ENCODE data around the gene TEN1. TPM values are rescaled to one million over a fixed set of nuclear protein-coding genes. Genes with fewer than 3 reads are reported as not detected.

The TEN1 gene
- total RNA-seq, 4 donors from 2014 or later: 18.7 to 137 (median 20.7) TPM

GRCh38 chr17:76014100-76014924, 35.3 kb downstream of the TEN1 start:
- in situ Hi-C loops (cut with MboI; ENCODE audit: low pct_ligation_motif_present in 1 of 4, low pct_unique_long_range_greater_than_20kb in 1 of 4, low sequenced_read_pairs in 3 of 4): loop anchor here in 3 of 4 donors (10.0 to 25.0 kb wide), 2 partner anchors 270 to 273 kb away; no protein-coding TSS in a partner anchor
- no peaks in the 10 kb centered on the region for H3K36me3 ChIP-seq
- peaks cover 0 to 7% (median 3%) of the 10 kb centered on the region in 4 donors for H3K4me1 ChIP-seq
- 24% methylated on average over 19 of the region's 19 CpGs; no CpG with 5 or more reads in 1 of the 2 donors for WGBS, 2 donors (ENCODE audit: low coverage in 1 of 2)
- intact Hi-C loops (cut with DNase I; ENCODE audit: low total_unique reads): loop anchor here (10.0 kb wide), 1 partner anchor 60 kb away; the partner anchor contains the start of genes GALR2, SRP68 and ZACN
- H3K9me3 ChIP-seq: no peaks in the 10 kb centered on the region
- no peak overlapping the region for H3K4me3 ChIP-seq
- H3K27me3 ChIP-seq: no peaks in the 10 kb centered on the region
- peak; percentile 80 for DNase-seq
- no peak for TF ChIP-seq POLR2AphosphoS5 (IDR thresholded peaks at IDR 0.05)
- TF ChIP-seq CTCF (IDR thresholded peaks at IDR 0.05): peak; percentile 94 to 99 (median 97)
- peak overlapping the region in 1 of 4 donors; percentile 10 for H3K27ac ChIP-seq

- Histone ChIP-seq H3K27ac (no peak overlapping the region), H3K4me1 (peaks cover 0 to 7% (median 3%) of the 10 kb centered on the region in 4 donors), H3K27me3 (no peaks in the 10 kb centered on the region), H3K36me3 (no peaks in the 10 kb centered on the region), H3K4me3 (no peak overlapping the region), H3K9me3 (no peaks in the 10 kb centered on the region)
- 81% methylated on average over 16 of the region's 26 CpGs; no CpG with 5 or more reads in 1 of the 2 donors for WGBS, 2 donors (ENCODE audit: low coverage in 1 of 2)
- in situ Hi-C loops (cut with MboI; ENCODE audit: low pct_ligation_motif_present in 1 of 4, low pct_unique_long_range_greater_than_20kb in 1 of 4, low sequenced_read_pairs in 3 of 4) (loop anchor here in 3 of 4 donors (10.0 to 25.0 kb wide), 2 partner anchors 270 to 272 kb away; no protein-coding TSS in a partner anchor), intact Hi-C loops (cut with DNase I; ENCODE audit: low total_unique reads) (loop anchor here (10.0 kb wide), 1 partner anchor 60 kb away; the partner anchor contains the start of genes GALR2, SRP68 and ZACN)
- DNase-seq: no peak
- no peak for TF ChIP-seq POLR2AphosphoS5 (IDR thresholded peaks at IDR 0.05)
- no peak for TF ChIP-seq EP300 (IDR thresholded peaks at IDR 0.05; ENCODE audit: low read depth)
Observed at GRCh38 chr17:76014925-76015261, 35.9 kb downstream of the TEN1 start.

- TF ChIP-seq POLR2AphosphoS5 (IDR thresholded peaks at IDR 0.05) (no peak), POLR2A (IDR thresholded peaks at IDR 0.05) (no peak), CTCF (IDR thresholded peaks at IDR 0.05) (no peak), EP300 (IDR thresholded peaks at IDR 0.05; ENCODE audit: low read depth) (no peak)
- Histone ChIP-seq H3K27ac (no peak overlapping the region), H3K4me1 (peaks cover 0 to 7% (median 3%) of the 10 kb centered on the region in 4 donors), H3K36me3 (no peaks in the 10 kb centered on the region), H3K4me3 (no peak overlapping the region), H3K27me3 (no peaks in the 10 kb centered on the region), H3K9me3 (no peaks in the 10 kb centered on the region)
- intact Hi-C loops (cut with DNase I; ENCODE audit: low total_unique reads): loop anchor here (10.0 kb wide), 1 partner anchor 57 kb away; the partner anchor contains the start of genes GALR2, SRP68 and ZACN
- no peak for DNase-seq
- in situ Hi-C loops (cut with MboI; ENCODE audit: low pct_ligation_motif_present in 1 of 4, low pct_unique_long_range_greater_than_20kb in 1 of 4, low sequenced_read_pairs in 3 of 4): loop anchor here in 3 of 4 donors (10.0 to 25.0 kb wide), 2 partner anchors 267 to 270 kb away; no protein-coding TSS in a partner anchor
- 89 to 90% methylated on average over 2 to 21 of the region's 21 CpGs for WGBS, 2 donors (ENCODE audit: low coverage in 1 of 2)
Observed at GRCh38 chr17:76017481-76018339, 38.7 kb downstream of the TEN1 start.

GRCh38 chr17:76018340-76018680, 39.3 kb downstream of the TEN1 start:
- no peaks in the 10 kb centered on the region for H3K36me3 ChIP-seq
- in situ Hi-C loops (cut with MboI; ENCODE audit: low pct_ligation_motif_present in 1 of 4, low pct_unique_long_range_greater_than_20kb in 1 of 4, low sequenced_read_pairs in 3 of 4) (loop anchor here in 3 of 4 donors (10.0 to 25.0 kb wide), 2 partner anchors 266 to 269 kb away; no protein-coding TSS in a partner anchor), intact Hi-C loops (cut with DNase I; ENCODE audit: low total_unique reads) (loop anchor here (10.0 kb wide), 1 partner anchor 56 kb away; the partner anchor contains the start of genes GALR2, SRP68 and ZACN)
- no peak for TF ChIP-seq POLR2A (IDR thresholded peaks at IDR 0.05)
- TF ChIP-seq CTCF (IDR thresholded peaks at IDR 0.05): no peak
- TF ChIP-seq EP300 (IDR thresholded peaks at IDR 0.05; ENCODE audit: low read depth): no peak
- no peak for TF ChIP-seq POLR2AphosphoS5 (IDR thresholded peaks at IDR 0.05)
- DNase-seq: no peak
- no peak overlapping the region for H3K27ac ChIP-seq
- H3K4me3 ChIP-seq: no peak overlapping the region
- H3K4me1 ChIP-seq: peaks cover 0 to 7% (median 3%) of the 10 kb centered on the region in 4 donors
- H3K27me3 ChIP-seq: no peaks in the 10 kb centered on the region
- WGBS, 2 donors (ENCODE audit: low coverage in 1 of 2): 92% methylated on average over 4 of the region's 11 CpGs; no CpG with 5 or more reads in 1 of the 2 donors
- no peaks in the 10 kb centered on the region for H3K9me3 ChIP-seq
